GM12874 (cell line): Measurements from ENCODE around the gene FLNA.

Source experiments
- TF ChIP-seq, protein P1 (sequence below): IDR thresholded peaks from 2 replicates; pipeline ENCODE4 v1.5.1; 2011; ENCODE audit warnings: low read depth, mild to moderate bottlenecking, control low read depth, low read length, moderate library complexity; ENCODE audit not compliant: insufficient read depth

Gene FLNA

DNA sequence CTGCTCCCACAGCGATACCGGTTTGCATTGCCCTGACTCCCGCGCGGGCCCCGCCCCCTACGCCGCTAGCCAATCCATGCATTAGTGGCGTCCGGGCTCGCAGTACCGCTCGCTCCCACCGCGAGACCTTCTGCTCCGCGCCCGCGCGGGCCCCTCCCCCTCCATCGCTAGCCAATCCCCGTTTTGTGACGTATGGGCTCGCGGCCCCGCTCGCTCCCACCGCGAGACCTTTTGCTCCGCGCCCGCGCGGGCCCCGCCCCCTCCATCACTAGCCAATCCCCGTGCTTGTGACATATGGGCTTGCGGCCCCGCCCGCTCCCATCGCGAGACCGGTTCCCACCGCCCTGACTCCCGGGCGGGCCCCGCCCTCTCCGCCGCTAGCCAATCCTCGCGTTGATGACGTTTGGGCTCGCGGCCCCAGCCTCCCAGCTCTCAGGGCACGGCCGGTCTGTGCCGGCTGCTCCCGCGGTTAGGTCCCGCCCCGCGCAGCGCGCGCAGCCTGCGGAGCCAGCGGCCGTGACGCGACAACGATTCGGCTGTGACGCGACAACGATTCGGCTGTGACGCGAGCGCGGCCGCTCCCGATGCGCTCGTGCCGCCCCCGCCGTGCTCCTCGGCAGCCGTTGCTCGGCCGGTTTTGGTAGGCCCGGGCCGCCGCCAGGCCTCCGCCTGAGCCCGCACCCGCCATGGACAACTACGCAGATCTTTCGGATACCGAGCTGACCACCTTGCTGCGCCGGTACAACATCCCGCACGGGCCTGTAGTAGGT, 4.5 kb upstream of the FLNA start, which contains the start of gene EMD:
EMD (plus strand) TSS at position 497 of the 770 bp plus-strand sequence; CDS start at position 687, 190 bp downstream.
- TF ChIP-seq, protein P1, sequence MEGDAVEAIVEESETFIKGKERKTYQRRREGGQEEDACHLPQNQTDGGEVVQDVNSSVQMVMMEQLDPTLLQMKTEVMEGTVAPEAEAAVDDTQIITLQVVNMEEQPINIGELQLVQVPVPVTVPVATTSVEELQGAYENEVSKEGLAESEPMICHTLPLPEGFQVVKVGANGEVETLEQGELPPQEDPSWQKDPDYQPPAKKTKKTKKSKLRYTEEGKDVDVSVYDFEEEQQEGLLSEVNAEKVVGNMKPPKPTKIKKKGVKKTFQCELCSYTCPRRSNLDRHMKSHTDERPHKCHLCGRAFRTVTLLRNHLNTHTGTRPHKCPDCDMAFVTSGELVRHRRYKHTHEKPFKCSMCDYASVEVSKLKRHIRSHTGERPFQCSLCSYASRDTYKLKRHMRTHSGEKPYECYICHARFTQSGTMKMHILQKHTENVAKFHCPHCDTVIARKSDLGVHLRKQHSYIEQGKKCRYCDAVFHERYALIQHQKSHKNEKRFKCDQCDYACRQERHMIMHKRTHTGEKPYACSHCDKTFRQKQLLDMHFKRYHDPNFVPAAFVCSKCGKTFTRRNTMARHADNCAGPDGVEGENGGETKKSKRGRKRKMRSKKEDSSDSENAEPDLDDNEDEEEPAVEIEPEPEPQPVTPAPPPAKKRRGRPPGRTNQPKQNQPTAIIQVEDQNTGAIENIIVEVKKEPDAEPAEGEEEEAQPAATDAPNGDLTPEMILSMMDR, result no peak

DNA sequence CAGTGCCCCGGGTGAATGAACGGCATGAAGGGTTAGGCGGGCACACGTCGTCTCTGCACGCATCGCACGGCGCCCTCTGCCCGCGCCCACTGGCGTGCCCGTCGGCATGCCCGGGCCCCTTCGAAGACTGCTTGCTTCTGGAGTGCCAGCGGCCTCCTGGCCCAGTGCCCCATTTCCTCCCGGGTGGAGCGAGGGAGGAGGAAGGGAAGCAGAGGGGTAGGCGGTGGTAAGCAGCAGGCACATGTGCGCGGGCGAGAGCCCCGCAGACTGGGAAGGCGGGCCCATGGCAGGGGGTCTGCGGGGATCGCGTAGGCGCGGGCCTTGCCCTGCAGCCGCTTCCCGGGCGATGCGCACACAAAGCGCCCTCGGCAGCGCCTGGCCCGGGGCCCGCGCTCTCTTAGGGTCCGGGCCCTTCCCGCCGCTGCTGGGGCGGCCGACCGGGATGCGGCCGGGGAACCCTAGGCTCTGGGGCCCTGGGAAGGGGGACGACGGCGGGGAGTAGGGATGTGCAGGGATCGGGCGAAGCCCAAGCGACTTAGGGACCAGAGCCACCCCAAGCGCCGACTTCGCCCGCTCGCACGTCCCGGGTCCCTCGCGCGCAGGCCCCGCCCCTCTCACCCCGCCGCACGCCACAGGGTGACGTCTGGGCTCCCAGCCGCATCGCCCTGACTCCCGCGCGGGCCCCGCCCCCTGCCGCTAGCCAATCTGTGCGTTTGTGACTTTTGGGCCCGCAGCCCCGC, 3.8 kb upstream of the FLNA start:
- TF ChIP-seq, protein P1, result no peak

DNA sequence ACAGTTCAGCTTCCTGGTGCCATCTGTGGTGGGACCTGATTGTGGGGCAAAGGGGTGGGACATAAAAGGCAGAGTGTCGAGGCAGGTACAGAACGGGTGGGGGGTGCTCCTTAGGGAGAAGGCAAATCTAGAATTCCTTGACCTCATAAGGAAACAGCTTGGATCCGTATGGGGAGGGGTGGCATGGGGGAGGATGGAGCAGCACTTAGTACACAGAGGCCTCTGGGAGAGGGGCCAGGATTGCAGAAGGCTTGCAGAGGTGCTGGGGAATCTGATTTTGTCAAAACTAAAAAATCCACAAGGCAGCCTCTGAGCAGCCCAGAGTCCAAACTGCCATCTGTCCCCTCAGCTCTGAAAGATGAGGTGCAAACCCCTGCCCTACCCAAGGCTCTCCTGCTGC, 2.3 kb upstream of the FLNA start:
- TF ChIP-seq, protein P1, result no peak

DNA sequence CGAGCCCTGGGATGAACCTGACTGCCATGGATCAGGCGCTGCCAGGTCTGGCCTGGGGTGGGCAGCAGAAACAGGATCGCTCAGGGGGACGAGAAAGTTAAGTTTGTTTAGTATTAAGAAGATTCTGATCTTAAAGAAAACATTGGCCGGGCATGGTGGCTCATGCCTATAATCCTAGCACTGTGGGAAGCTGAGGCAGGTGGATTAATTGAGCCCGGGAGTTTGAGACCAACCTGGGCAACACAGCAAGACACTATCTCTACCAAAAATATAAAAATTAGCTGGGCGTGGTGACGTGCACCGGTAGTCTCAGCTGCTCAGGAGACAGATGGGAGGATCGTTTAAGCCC, 696 bp upstream of the FLNA start:
- TF ChIP-seq, protein P1, result no peak

DNA sequence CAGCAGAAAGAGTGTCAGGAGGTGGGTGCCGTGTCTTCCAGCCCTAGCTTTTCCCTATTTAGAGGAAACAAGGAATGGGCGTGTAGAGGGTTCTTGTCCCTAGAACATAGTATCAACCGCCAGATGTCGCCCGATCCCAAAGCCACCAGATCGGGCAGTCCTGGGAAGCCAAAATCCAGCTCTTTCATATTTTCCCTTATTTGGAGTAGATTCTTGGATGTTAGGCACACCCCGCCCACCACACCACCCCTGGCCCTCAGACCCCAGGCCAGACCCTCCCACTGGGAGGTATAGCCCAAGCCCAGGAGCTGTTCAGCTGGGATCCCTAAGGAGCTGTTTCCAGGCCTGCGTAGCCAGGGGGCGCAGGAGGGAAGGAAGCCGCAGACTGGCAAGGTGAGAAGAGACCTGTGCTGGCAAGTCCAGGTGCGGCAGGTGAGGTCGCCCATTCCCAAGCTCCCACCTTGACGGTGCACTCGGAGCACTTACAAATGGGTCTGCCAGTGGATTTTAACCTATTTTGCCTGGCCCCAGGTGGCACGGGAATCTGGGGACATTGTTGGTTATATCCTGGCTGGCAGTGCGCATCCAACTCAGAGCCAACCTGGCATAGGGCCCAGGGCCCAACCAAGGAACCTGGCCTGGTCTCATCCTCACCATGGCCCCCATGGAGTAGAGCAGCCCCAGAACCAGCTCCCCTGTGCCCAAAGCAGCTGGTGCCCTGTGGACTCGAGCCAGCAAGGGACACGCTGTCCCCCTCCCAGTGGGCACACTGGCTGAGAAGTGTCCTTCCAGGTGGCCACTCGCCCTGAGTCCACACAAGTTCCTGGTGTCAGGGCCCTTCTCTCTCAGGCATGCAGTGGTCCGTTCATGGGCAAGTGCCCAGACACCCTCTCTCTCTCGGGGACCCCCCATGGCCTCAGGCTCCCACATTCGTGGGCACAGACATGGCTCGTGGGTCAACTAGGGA, 811 bp downstream of the FLNA start:
- TF ChIP-seq, protein P1, result peak; percentile 47; the same call in 1 of the 2 replicates

DNA sequence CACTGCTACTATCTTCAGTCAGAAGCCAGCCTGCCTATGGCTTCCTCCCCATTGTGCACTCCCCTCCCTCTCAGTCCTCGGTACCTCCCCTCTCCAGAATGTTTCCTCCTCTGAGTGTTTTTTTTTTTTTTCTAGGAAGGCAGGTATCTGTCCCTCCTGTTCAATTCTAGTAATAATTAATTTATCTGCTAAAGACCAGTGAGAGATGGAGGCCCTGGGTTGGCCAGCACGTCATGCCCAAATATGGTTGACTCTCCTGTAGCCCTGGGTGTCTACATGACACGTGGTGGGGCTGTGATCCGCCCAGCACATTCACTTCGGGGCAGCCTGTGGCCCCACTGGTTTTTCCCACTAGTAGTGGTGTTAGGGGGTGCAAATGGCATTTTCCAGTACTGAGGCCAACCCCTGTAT, 1.8 kb downstream of the FLNA start:
- TF ChIP-seq, protein P1, result no peak

DNA sequence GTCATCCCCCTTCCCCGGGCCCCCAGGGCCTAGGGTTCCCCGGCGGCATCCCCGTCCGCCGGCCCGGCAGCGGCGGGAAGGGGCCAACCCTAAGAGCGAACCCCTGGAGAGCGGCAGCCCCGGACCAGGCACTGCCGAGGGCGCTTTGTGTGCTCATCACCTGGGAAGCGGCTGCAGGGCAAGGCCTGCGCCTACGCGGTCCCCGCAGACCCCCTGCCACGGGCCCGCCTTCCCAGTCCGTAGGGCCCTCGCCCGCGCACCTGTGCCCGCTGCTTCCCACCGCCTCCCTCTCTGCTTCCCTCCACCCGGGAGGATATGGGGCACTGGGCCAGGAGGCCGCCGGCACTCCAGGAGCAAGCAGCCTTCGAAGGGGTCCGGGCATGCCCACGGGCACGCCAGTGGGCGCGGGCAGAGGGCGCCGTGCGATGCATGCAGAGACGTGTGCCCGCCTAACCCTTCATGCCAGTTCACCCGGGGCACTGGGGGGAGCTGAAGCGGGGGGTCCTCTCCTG, 2.6 kb downstream of the FLNA start:
- TF ChIP-seq, protein P1, result no peak
